Renal cortex interstitium (tissue), 11 donors: Measurements from ENCODE around the gene TGIF1. TPM values are rescaled to one million over a fixed set of nuclear protein-coding genes. Genes with fewer than 3 reads are reported as not detected.

ENCODE experiments used
- DNase-seq, 11 donors: peaks; one replicate each; pipeline ENCODE4 v3.0.0-alpha.2; 2013; ENCODE audit warnings: low read depth in 9 of 11, low spot score in 4 of 11; ENCODE audit errors: extremely low read depth in 1 of 11
- polyA plus RNA-seq, 3 donors: library from polyadenylated mRNA; unstranded; fragments of 120-200 nt; gene quantifications; one replicate each; pipeline ENCODE4 v1.2.1, GENCODE V29; 2013; ENCODE audit not compliant: insufficient read length in 3 of 3

Gene TGIF1
- polyA plus RNA-seq, 3 donors: 82.1 to 107 (median 87.5) TPM

GRCh38 chr18:3494569-3494968, 44.6 kb downstream of the TGIF1 start:
- no peak for DNase-seq

GRCh38 chr18:3495691-3496430, 45.9 kb downstream of the TGIF1 start:
- DNase-seq: no peak

- peak in 3 of 11 donors; percentile 37 to 53 (median 48) for DNase-seq
These were observed 48.9 kb downstream of the TGIF1 start for GRCh38 chr18:3498698-3499471.

GRCh38 chr18:3499501-3499900, 49.5 kb downstream of the TGIF1 start:
- DNase-seq: no peak

GRCh38 chr18:3500016-3500415, 50.0 kb downstream of the TGIF1 start:
- no peak for DNase-seq

GRCh38 chr18:3502650-3503049, 52.7 kb downstream of the TGIF1 start:
- no peak for DNase-seq

GRCh38 chr18:3504637-3505036, 54.7 kb downstream of the TGIF1 start:
- no peak for DNase-seq

GRCh38 chr18:3508576-3509549, 58.9 kb downstream of the TGIF1 start:
- no peak for DNase-seq

Other genes with a start within 250 kb of the TGIF1 start
- 10 to 100 TPM in 1 of 3 donors, 1 to 10 TPM in 2; 8.1 to 10.2 (median 8.6) TPM for gene MYOM1, start 230.2 kb upstream of the TGIF1 start, polyA plus RNA-seq
- gene MYL12A, start 202.4 kb upstream of the TGIF1 start, polyA plus RNA-seq: 100 to 1,000 TPM; 360 to 475 (median 421) TPM
- gene MYL12B, start 188.0 kb upstream of the TGIF1 start, polyA plus RNA-seq: 100 to 1,000 TPM; 501 to 619 (median 568) TPM